ENCODE measurements around the gene RPL26. TPM values are rescaled to one million over a fixed set of nuclear protein-coding genes. Genes with fewer than 3 reads are reported as not detected.

RPL26 gene
- total and polyA plus RNA-seq, 2 donors (not counting 1 experiment from before 2014, with no cell fraction given) = 2,684 to 4,449 TPM

GRCh38 chr17:8333281-8333680 is 49.7 kb downstream of the RPL26 start:
- H3K4me3 Mint-ChIP-seq = no peak overlapping the region
- ATAC-seq (ENCODE audit: low read depth) (no peak), DNase-seq (no peak)
- Histone ChIP-seq H4K20me1 (ENCODE audit: control insufficient read depth, insufficient read depth, low read length, poor library complexity, severe bottlenecking) (no peaks in the 10 kb centered on the region), H3K4me2 (replicated peaks; ENCODE audit: low read depth, low read length, poor library complexity, severe bottlenecking) (no peak overlapping the region), H3K27me3 (replicated peaks in 1 of 4; ENCODE audit: control extremely low read depth in 1 of 4, control insufficient read depth in 3 of 4, insufficient read depth in 4 of 4, low read length in 3 of 4) (peaks cover 0 to 11% (median 7%) of the 10 kb centered on the region in 4 experiments), H3K9ac (ENCODE audit: low read length) (no peak overlapping the region), H3K9me3 (ENCODE audit: control extremely low read depth in 1 of 3, control insufficient read depth in 2 of 3, insufficient read depth in 1 of 3, low read length in 2 of 3) (peaks cover 0 to 1% (median 0%) of the 10 kb centered on the region in 3 donors), H2AFZ (ENCODE audit: insufficient read depth, low read depth, low read length, poor library complexity, severe bottlenecking) (no peak overlapping the region), H3K79me2 (ENCODE audit: control insufficient read depth, insufficient read depth, low read length) (no peaks in the 10 kb centered on the region), H3K36me3 (replicated peaks in 1 of 2; ENCODE audit: control extremely low read depth in 1 of 2, control insufficient read depth in 1 of 2, extremely low read depth in 1 of 2, insufficient read depth in 2 of 2, low read length in 1 of 2) (no peaks in the 10 kb centered on the region), H3K4me1 (ENCODE audit: control insufficient read depth in 2 of 2, insufficient read depth in 2 of 2, low read length in 2 of 2) (peaks cover 6% of the 10 kb centered on the region in 2 donors), H3K27ac (ENCODE audit: low read length in 2 of 2) (no peak overlapping the region), H3K4me3 (ENCODE audit: control extremely low read depth in 1 of 5, extremely low read depth in 1 of 5, insufficient read depth in 1 of 5, low read depth in 2 of 5, low read length in 4 of 5) (no peak overlapping the region)
- intact Hi-C loops (cut with micrococcal nuclease) = no loop called here
- ChIA-PET CTCF (no interaction called here), POLR2A (no interaction called here)
- no peaks in the 10 kb centered on the region for H3K9me3 Mint-ChIP-seq (ENCODE audit: insufficient read depth)
- 88% methylated on average over 4 of the region's 4 CpGs for WGBS (ENCODE audit: insufficient coverage)
- peaks cover 33% of the 10 kb centered on the region for H3K27me3 Mint-ChIP-seq
- H3K27ac Mint-ChIP-seq = no peak overlapping the region
- peaks cover 7% of the 10 kb centered on the region for H3K4me1 Mint-ChIP-seq
- TF ChIP-seq CTCF (IDR thresholded peaks at IDR 0.05) (no peak), EZH2 (IDR thresholded peaks at IDR 0.05; ENCODE audit: borderline replicate concordance, insufficient read depth, low read depth, low read length, poor library complexity, severe bottlenecking) (no peak)

- Histone ChIP-seq H3K4me2 (replicated peaks; ENCODE audit: low read depth, low read length, poor library complexity, severe bottlenecking) (no peak overlapping the region), H3K27me3 (replicated peaks in 1 of 4; ENCODE audit: control extremely low read depth in 1 of 4, control insufficient read depth in 3 of 4, insufficient read depth in 4 of 4, low read length in 3 of 4) (peaks cover 0 to 16% (median 8%) of the 10 kb centered on the region in 4 experiments), H3K27ac (ENCODE audit: low read length in 2 of 2) (no peak overlapping the region), H2AFZ (ENCODE audit: insufficient read depth, low read depth, low read length, poor library complexity, severe bottlenecking) (no peak overlapping the region), H3K36me3 (replicated peaks in 1 of 2; ENCODE audit: control extremely low read depth in 1 of 2, control insufficient read depth in 1 of 2, extremely low read depth in 1 of 2, insufficient read depth in 2 of 2, low read length in 1 of 2) (no peaks in the 10 kb centered on the region), H3K4me3 (ENCODE audit: control extremely low read depth in 1 of 5, extremely low read depth in 1 of 5, insufficient read depth in 1 of 5, low read depth in 2 of 5, low read length in 4 of 5) (no peak overlapping the region), H3K79me2 (ENCODE audit: control insufficient read depth, insufficient read depth, low read length) (no peaks in the 10 kb centered on the region), H3K9me3 (ENCODE audit: control extremely low read depth in 1 of 3, control insufficient read depth in 2 of 3, insufficient read depth in 1 of 3, low read length in 2 of 3) (peaks cover 0 to 1% (median 0%) of the 10 kb centered on the region in 3 donors), H3K9ac (ENCODE audit: low read length) (no peak overlapping the region), H4K20me1 (ENCODE audit: control insufficient read depth, insufficient read depth, low read length, poor library complexity, severe bottlenecking) (no peaks in the 10 kb centered on the region), H3K4me1 (ENCODE audit: control insufficient read depth in 2 of 2, insufficient read depth in 2 of 2, low read length in 2 of 2) (peaks cover 0 to under 1% of the 10 kb centered on the region in 2 donors)
- Mint-ChIP-seq H3K27ac (no peak overlapping the region), H3K9me3 (ENCODE audit: insufficient read depth) (no peaks in the 10 kb centered on the region), H3K4me1 (peaks cover 1% of the 10 kb centered on the region), H3K27me3 (peaks cover 36% of the 10 kb centered on the region), H3K4me3 (no peak overlapping the region)
- CTCF ChIA-PET = no interaction called here
- ATAC-seq (ENCODE audit: low read depth) (no peak), DNase-seq (no peak)
- WGBS (ENCODE audit: insufficient coverage) = 83% methylated on average over 3 of the region's 5 CpGs
- no peak for TF ChIP-seq CTCF (IDR thresholded peaks at IDR 0.05)
- TF ChIP-seq EZH2 (IDR thresholded peaks at IDR 0.05; ENCODE audit: borderline replicate concordance, insufficient read depth, low read depth, low read length, poor library complexity, severe bottlenecking) = no peak
- intact Hi-C loops (cut with micrococcal nuclease) = no loop called here
- POLR2A ChIA-PET = no interaction called here
These were observed 50.3 kb downstream of the RPL26 start for GRCh38 chr17:8332688-8333087.
